ENCODE data around the gene MRPS24.
"Not testable (repeated sequence)": the region's sequence is repeated elsewhere in the genome, so short reads cannot be mapped to it uniquely, and the experiment has no call there.

The MRPS24 gene

DNA sequence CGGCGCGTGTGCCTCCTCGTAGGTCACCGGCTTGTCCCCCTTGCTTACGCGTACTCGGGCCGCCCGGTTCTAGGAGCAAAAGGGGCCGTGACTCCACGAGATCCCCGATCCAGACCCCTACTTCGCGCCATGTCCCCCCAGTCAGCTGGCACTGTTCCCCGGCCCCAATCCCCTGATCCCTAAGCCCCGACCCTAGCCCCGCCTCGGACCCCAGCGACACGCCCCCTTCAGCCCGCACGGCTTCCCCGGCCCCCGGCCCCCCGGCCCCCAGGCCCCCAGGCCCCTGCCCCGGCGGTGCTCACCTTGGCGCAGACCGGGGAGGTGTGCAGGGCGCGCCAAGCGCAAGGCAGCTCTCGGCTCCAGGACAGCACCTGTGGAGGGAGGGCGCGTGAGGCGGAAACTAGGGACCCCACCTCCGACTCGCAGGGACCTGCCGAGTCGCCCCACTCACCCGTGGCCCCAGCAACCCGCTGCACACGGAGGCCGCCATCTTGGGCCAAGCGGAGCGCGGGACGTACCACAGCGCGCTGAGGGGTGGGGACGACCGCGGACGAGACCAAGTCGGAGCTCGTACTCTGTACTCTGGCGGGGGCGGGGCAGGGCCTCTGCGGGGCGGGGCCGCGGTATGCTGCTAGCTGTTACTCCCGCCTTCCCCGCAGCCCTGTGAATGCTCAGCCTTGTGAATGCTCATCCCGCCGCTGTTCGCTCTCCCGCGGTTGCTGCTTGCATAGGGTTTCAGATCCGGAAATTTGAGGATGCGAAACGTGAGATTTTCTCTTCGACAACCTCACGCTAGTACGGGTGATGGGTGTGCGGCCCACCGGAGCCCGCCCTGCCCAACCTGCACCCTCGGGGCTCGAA, at the start of gene MRPS24:
MRPS24 (minus strand) TSS at position 512 of the 861 bp plus-strand sequence; CDS start at position 490, 22 bp downstream.
- FAIRE-seq (peak; percentile 97), DNase-seq (ENCODE audit: low spot score) (peak; percentile 98)

DNA sequence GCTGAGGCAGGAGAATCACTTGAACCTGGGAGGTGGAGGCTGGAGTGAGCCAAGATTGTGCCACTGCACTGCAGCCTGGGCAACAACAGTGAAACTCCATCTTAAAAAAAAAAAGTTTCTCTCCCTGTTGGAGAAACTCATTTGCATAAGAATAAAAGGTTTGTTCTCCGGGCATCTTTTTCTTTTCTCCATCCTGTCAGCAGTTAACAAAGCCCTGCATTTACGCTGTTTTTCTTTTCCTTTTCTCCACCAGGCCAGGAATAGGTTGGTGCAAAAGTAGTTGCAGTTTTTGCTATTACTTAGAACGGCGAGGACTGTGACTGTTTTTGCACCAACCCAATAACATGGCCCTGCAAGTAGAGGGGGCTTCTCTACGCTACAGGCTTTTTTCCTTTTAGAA, 46.6 kb upstream of the MRPS24 start:
- no peak for DNase-seq (ENCODE audit: low spot score)
- no peak for FAIRE-seq

DNA sequence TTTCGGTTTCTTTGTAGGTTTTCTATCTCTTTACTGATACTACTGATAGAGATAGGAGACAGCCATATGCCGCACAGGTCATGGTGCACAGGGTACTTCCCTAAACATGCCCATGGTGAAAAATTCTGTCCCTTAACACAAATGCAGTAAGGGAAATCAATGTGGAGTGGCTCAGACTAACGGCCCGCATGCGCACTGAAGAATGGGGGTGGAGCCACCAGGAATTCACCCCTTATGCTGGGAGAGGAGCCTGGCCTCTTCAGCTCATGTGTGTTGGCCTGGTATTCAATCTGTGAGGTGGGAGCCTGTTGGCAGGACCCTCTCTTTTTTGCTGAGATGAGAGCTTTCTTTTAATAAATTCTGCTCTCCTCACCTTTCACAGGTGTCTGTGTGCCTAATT, 45.5 kb upstream of the MRPS24 start:
- no peak for FAIRE-seq

DNA sequence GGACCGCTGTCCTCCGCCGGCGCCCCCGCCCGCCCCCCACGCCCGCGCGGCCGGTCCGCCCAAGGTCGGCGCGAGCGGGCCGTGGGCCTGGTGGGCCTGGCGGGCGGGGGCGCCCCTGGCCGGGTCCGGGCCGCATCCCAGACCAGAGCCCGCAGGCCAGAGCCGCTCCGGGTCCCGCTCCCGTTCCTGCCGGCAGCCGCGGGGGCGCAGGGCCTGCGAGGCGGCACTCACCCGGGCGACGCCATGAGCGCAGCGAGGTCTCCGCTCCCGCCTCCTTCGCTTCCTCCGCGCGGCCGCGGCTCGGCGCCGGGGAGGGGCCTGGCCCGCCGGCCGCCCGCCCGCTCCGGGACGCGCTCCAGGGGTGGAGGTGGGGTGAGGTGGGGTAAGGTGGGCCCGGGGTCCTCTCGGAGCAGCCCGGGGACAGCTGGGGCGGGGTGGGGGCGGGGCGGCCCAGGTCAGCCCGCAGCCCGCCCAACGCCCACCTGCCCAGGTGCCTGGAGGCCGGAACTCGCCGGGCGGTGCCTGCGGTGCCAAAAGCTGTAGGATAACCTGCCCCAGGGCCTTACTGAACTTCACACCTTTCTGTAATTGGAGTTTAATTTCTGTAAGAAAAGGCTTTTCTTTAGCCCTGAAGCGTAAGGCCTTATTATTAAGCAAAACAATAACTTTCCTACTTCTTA, 37.2 kb upstream of the MRPS24 start, which contains the start of gene URGCP:
URGCP (minus strand) TSS at position 266 of the 680 bp plus-strand sequence; CDS start at position 245, 21 bp downstream.
- DNase-seq (ENCODE audit: low spot score) (peak; percentile 64), FAIRE-seq (no peak)

More for the DNA sequence above, 45.5 kb upstream of the MRPS24 start:
- DNase-seq (ENCODE audit: low spot score), result no peak

DNA sequence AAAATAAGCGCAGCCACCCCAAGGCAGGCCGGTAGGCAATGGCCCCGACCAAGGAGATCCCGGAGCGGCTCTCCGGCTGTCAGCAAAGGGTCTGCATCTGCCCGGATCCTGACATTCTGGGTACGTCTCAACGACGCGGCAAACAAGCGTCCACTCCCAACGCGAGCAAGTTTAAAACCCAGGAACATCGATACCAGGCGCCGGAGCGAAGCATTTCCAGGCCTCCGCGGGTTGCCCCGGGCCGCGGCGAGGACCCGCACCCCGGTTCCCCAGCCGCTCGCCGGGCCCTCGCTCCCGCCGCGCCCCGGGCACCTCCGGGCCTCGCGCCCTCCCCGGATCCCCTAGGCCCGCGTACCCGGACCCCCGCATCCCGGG, 36.6 kb upstream of the MRPS24 start:
- FAIRE-seq, result no peak

DNA sequence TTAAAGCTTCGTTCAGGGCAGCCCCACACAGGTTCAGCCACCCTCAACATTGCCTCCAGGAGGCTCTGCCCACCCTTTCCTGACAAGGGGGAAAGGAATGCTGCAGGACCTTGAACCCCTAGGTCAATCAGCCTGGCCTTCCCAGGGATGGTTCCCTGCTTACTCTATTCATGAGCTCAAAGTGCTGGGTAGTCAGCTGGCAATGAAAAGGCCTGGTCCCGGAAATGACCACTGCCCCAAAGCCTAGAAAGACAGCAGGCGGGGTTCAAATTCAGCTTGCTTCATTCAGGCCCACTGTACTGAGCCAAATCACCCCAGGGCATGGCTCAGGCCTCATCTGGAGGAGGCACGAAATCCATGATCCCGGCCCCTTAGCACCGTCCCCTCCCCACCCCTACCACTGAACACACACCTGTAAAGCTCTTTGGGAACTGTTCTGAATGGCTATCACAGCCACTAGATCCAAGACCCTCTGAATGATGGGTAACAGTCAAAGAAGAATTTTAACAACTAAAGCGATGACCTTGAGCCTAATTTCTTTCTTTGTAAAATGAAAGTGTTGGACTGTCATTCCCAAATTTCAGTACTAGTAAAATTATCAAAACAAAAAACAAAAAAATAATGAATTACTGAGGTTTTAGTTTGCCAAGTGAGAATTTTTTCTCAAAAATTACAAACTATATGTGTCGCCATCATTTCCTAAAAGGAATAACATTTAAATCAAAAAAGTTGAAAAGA, 36.1 kb upstream of the MRPS24 start:
- no peak for FAIRE-seq
- no peak for DNase-seq (ENCODE audit: low spot score)

More for the DNA sequence above, 36.6 kb upstream of the MRPS24 start:
- DNase-seq (ENCODE audit: low spot score), result peak; percentile 37

DNA sequence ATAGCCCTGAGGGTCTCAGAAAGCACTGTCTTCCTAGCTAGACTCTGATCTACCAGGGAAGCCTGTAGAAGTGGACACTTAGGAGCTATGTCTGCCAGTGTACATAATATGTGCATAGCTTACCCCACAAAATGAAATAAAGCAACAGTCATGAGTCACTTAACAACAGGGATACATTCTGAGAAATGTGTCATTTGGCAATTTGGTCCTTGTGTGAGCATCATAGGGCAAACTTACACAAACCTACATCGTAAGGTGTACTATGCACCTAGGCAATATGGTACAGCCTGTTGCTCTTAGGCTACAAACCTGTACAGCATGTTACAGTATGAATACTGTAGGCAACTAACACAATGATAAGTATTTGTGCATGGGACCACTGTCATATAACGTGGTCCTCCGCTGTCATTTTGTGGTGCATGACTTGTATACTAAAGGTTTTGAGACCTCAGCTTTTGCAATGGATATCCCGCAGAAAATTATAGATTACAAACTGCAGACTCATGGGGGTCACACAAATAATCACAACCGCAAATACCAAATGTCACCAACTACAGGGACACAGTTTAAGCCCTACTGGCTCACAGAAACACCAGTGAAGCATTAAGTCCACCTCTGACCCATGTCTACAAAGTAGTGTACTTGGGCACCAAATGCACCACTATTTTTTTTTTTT, 35.4 kb upstream of the MRPS24 start:
- peak; percentile 9 for FAIRE-seq

DNA sequence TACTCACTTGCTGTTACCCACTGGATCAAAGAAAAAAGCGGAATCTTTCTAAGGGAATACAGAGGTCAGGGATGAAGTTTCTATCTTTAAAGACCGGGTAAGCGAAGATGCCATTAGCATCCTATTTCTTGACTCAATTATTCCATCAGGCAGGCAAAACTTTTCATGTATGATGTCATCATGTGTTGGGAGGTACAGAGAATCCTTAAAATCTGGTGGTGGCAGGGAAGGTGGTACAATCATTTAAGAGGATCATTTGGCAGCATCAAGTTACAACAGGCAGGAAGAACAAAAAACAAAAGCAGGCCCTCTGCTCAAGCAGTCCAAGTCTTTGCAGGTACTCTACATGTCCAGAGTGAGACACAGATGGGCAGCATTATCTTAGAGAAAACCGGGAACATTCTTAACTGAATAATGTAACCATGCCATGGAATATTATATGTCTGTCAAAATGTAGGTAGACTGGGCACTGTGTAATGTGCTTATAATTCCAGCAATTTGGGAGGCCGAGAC, 33.3 kb upstream of the MRPS24 start:
- FAIRE-seq (no peak), DNase-seq (ENCODE audit: low spot score) (no peak)

More for the DNA sequence above, 35.4 kb upstream of the MRPS24 start:
- DNase-seq (ENCODE audit: low spot score), result no peak

DNA sequence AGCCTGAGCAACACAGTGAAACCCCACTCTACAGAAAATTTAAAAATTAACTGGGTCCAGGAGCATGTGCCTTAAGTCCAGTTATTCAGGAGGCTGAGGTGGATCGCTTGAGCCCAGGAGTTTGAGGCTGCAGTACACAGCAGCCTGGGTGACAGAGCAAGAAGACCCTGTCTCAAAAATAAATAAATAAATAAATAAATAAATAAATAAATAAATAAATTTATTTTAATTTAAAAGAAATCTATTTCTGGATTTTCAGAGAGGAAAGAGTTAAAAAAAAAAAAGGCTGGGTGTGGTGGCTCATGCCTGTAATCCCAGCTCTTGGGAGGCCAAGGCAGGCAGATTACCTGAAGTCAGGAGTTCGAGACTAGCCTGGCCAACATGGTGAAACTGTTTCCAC, 29.3 kb upstream of the MRPS24 start:
- not testable (repeated sequence) for DNase-seq (ENCODE audit: low spot score); FAIRE-seq

DNA sequence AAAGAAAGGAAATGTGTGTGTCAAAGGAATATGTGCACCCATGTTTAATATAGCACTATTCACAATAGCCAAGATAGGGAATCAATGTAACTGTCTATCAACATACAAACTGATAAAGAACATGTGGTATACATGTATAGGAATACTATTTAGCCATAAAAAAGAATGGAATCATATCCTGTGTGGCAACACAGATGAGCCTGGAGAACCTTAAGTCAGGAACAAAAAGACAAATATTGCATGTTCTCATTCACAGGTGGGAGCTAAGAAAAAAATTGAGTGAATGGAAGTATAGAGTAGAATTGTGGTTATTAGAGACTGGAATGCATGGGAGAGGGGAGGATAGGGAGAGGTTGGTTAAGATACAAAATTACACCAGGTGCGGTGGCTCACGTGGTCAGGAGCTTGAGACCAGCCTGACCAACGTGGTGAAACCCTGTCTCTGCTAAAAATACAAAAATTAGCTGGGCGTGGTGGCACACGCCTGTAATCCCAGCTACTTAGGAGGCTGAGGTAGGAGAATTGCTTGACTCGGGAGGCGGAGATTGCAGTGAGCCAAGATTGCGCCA, 26.6 kb upstream of the MRPS24 start:
- no peak for FAIRE-seq

DNA sequence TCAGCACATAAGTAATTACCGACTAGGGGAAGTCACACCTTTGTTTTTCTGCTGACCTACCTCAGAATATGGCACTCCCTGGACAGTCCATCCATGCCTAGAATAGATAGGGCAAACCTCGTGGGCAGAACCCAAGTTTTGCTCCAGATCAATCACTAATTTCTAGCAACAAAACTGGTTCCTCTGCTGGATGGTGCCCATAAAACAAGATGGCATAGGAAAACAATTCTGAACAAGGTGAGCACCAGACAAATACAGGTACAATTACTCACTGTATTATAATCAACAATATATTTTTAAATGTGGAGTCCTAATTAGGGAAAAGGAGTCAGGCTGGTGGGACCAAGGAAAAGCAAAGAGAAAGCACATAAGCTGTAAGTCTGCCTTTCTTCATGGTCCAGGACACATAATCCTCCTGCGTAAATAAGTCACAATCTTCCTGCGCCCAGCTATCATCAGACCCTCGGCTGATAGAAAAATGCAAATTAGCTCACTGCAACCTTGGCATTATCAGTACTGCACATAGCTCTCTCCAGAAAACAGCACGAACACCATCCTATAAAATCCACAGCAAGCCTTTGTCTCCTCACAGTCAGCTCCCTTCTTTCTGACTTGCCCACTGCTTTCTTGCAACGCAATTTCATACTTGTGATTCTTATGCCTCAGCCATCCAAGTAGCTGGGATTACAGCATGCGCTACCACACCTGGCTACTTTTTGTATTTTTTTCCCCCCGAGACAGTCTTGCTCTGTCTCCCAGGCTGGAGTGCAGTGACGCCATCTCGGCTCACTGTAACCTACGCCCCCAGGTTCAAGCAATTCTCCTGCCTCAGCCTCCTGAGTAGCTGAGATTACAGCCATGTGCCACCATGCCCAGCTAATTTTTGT, 22.0 kb upstream of the MRPS24 start:
- DNase-seq (ENCODE audit: low spot score) (no peak), FAIRE-seq (no peak)

More for the DNA sequence above, 26.6 kb upstream of the MRPS24 start:
- DNase-seq (ENCODE audit: low spot score), result no peak

DNA sequence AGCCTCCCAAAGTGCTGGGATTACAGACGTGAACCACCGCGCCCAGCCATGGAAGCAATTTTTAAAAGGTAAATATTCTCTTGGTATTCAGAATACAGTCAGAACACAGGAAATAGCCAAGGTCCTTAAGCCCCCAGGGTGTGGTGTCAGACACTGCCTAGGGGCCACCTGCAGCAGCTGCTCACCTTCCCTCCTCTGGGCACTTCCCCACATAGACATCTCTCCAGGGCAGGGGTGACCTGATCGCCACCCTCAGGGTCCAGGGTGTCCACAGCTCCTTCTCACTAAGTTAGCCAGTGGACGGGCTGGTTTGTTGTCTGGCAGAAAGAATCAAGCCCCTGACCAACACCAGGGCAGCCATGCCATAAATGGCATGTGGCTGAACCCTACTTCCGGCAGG, 21.2 kb upstream of the MRPS24 start:
- DNase-seq (ENCODE audit: low spot score), result no peak
- FAIRE-seq, result no peak

DNA sequence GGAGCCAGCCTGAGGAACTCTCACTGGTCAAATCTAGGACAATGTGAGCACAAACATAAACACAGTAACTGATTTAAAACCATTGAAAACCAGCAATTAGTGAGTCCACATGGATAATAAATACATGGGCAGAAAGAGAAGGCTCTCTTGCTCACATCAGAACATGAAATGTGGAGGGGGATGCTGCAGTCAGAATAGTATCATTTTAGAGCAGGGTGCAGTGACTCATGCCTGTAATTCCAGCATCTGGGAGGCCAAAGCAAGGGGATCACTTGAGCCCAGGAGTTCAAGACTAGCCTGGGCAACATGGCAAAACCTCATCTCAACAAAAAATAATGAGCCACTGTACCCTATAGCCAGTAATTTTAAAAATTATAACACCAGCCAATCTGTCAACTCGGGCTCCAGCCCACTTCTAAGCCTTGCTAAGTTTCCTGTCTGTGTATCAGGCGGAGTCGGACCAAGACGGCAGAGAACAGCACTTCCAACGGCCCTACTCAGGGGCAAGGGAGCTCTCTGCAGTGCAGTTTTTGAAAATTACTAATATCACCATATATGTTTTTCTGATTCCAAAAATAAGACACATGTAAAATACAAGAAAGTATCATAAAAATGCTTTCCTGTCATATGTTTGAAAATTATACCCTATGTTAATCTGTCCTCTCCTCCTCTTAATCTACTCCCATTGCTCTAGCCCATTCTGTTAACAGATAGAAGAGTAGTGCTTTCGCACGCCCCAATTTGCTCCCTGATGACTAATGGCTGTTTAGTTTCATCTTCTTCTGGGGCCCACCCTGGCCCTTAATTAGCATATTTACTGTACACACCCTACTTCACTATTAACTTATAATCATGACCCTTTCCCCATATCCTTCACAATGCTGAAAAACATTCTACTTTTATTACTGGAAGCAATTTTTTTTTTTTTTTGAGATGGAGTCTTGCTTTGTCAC, 20.0 kb upstream of the MRPS24 start:
- FAIRE-seq, result no peak
- DNase-seq (ENCODE audit: low spot score), result no peak

DNA sequence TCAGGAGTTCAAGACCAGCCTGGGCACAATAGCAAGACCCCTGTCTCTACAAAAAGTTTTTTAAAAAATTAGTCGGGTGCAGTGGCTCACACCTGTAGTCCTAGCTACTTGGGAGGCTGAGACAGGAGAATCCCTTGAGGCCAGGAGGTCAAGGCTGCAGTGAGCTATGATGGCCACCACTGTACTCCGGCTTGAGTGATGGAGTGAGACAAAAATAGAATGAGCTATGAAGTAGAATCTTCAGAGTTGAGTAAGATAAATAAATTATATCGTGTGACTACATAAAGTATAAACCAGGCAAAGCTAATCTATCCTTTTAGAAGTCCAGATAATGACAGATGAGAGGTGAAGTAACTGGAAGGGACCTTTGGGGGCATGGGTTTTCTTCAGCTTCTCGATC, 15.3 kb upstream of the MRPS24 start:
- DNase-seq (ENCODE audit: low spot score) (no peak), FAIRE-seq (no peak)

DNA sequence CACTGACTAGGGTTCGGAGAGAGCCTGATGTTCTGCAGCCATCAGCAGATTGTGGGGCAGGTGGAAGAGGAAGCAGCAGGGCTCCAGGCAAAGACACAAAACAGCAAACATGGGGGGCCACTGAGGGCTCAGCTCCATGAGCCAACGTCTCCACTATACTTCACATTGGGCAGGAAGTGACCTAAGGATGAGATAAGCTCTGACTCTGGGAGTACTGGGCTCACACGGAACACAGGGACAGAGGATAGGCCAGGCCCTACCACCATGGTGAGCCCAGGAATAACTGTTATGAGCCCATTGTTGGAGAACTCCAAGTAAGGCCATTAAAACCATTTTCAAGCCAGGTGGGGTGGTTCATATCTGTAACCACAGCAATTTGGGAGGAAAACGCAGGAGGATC, 14.9 kb upstream of the MRPS24 start:
- no peak for FAIRE-seq
- no peak for DNase-seq (ENCODE audit: low spot score)

DNA sequence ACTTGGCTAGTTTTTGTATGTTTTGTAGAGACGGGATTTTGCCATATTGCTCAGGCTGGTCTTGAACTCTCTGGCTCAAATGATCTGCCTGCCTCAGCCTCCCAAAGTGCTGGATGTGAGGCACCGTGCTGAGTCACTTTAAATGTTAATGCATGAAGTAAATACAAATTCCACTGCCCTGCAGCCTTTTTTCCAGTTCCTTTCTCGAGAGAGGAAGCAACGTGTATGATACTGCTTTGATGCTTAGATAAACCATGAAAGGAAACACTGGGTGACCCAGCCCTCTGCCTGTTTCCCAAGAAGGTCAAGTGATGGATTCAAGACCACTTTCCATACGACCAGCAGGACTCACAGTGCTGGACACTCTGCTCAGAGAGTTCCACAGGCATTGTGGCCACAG, 11.3 kb upstream of the MRPS24 start:
- FAIRE-seq, result no peak
- no peak for DNase-seq (ENCODE audit: low spot score)

DNA sequence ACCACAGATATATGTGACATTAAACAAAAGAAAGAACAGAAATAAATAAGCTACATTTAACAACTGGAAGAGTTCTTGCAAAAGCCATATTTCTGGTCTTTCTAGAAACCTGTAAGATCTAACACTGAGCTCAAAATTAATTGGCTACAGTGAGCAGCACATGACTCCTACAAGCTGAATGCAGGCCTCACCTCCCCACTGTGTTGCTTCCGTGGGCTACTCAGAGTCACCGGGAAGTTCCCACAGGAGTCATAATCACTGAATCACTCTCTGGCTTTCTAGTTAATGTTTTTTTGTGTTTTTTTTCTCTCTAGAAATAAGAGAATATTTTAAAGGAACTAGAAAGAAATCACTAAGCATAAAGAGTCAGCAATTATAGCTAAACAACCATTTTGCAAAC, 10.2 kb upstream of the MRPS24 start:
- DNase-seq (ENCODE audit: low spot score), result no peak

DNA sequence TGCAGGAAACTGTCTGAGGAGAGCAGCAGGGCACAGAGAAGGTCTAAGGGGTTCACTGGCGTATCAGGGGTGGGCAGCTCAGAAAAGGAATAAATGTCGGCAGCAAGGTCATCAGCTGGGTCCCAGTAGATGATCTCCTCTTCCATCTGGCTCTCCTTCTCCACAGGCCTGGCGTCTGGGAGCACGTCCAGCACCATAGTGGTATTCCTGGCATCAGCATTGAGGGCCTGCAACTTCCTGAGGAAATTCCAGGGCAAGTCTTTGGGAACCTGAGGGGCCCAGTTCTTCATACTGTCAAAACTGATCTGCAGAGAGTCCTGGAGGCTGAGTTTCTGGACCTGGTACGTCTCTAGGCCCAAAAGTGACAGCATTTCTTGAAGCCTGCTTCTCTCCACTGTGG, 9.6 kb upstream of the MRPS24 start:
- no peak for DNase-seq (ENCODE audit: low spot score)
- no peak for FAIRE-seq

More for the DNA sequence above, 10.2 kb upstream of the MRPS24 start:
- FAIRE-seq, result no peak
